Measurements from ENCODE around the gene FOXP1. TPM values are rescaled to one million over a fixed set of nuclear protein-coding genes. Genes with fewer than 3 reads are reported as not detected.

The FOXP1 gene
- total and polyA plus RNA-seq, 7 experiments from 2014 or later = 104 to 537 (median 444) TPM

- peaks cover 0 to 17% (median 7%) of the 10 kb centered on the region in 5 donors for H3K36me3 Mint-ChIP-seq
- peak overlapping the region; percentile 89 to 99 (median 97) for H3K27ac Mint-ChIP-seq
- no peaks in the 10 kb centered on the region for H3K36me3 ChIP-seq (ENCODE audit: control insufficient read depth in 2 of 3, insufficient read depth in 3 of 3, low read length in 3 of 3)
- H3K27me3 ChIP-seq (ENCODE audit: control insufficient read depth in 2 of 2, insufficient read depth in 2 of 2, low read length in 2 of 2) = no peaks in the 10 kb centered on the region
- H3K4me1 Mint-ChIP-seq = peaks cover 68 to 100% (median 97%) of the 10 kb centered on the region in 7 donors
- intact Hi-C loops (cut with micrococcal nuclease) = loop anchor here (1.0 kb wide), 3 partner anchors 10 to 81 kb away; no protein-coding TSS in a partner anchor
- H3K27ac ChIP-seq (ENCODE audit: low read depth, low read length) = peak overlapping the region; percentile 90
- peaks cover 0 to 16% (median 0%) of the 10 kb centered on the region in 5 donors for H3K27me3 Mint-ChIP-seq
- H3K4me3 ChIP-seq (ENCODE audit: low read length) = peak overlapping the region; percentile 38
- H3K4me3 Mint-ChIP-seq = peak overlapping the region; percentile 75 to 90 (median 78)
- POLR2A ChIA-PET = interaction anchor here (0.6 to 20.4 kb wide), 18 partner anchors 8 to 323 kb away, joined by 3 to 356 read pairs (median 5); partner anchors contain the start of gene FOXP1
- CTCF ChIA-PET = interaction anchor here (0.6 to 4.1 kb wide), 19 partner anchors 9 to 387 kb away, joined by 3 to 18 read pairs (median 4); no protein-coding TSS in a partner anchor
- ATAC-seq (peak; percentile 49), DNase-seq (peak in 3 of 9 donors; percentile 47 to 64 (median 54))
- no peaks in the 10 kb centered on the region for H3K9me3 ChIP-seq (ENCODE audit: control insufficient read depth in 2 of 3, low read length in 3 of 3)
- H3K9me3 Mint-ChIP-seq = no peaks in the 10 kb centered on the region
- H3K4me1 ChIP-seq (ENCODE audit: control insufficient read depth in 2 of 2, insufficient read depth in 2 of 2, low read length in 2 of 2) = peaks cover 78 to 98% of the 10 kb centered on the region in 2 donors
These were observed 128.8 kb downstream of the FOXP1 start for GRCh38 chr3:71454512-71455403.

DNA sequence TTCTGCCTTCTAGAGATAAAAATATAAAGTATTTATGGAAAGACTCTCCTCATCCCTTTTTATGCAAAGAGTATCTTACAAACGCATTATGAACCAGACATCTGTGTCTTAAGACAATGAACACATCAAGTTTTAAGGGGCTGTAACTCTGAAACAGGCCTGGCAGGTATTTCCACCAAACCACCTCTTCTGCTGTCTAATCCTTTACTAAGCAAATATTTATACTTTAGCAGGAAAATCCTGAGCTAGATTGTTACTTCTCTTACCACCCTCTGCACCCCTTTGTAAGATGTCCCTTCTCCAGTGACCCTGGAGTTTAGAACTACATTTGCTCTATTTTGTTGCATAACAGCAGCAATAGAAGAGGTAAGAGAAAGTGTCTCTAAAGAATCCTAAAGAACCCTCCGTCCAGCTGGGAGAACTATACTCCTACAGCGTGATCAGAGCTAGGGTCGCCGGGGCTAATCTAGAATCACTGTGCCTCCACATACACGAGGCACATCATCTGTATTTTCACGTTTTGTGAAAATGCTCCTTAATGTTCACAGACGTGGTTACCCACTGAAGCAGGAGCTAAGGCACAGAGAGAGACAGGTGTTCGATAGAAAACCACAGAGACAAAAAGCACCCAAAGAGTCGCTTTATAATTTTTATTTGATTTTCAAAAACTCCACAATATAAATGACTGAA, 129.6 kb downstream of the FOXP1 start:
- H3K27ac Mint-ChIP-seq = peak overlapping the region; percentile 89 to 99 (median 97)
- no peaks in the 10 kb centered on the region for H3K9me3 ChIP-seq (ENCODE audit: control insufficient read depth in 2 of 3, low read length in 3 of 3)
- ATAC-seq (peak; percentile 63), DNase-seq (peak in 5 of 9 donors; percentile 42 to 64 (median 56))
- H3K4me3 Mint-ChIP-seq = peak overlapping the region; percentile 68 to 90 (median 78)
- H3K9me3 Mint-ChIP-seq = no peaks in the 10 kb centered on the region
- H3K27ac ChIP-seq (ENCODE audit: low read depth, low read length) = peak overlapping the region; percentile 90
- no peaks in the 10 kb centered on the region for H3K27me3 ChIP-seq (ENCODE audit: control insufficient read depth in 2 of 2, insufficient read depth in 2 of 2, low read length in 2 of 2)
- H3K36me3 Mint-ChIP-seq = peaks cover 0 to 17% (median 3%) of the 10 kb centered on the region in 5 donors
- CTCF ChIA-PET = interaction anchor here (0.6 to 4.1 kb wide), 10 partner anchors 8 to 386 kb away, joined by 3 to 18 read pairs (median 4); no protein-coding TSS in a partner anchor
- no peaks in the 10 kb centered on the region for H3K36me3 ChIP-seq (ENCODE audit: control insufficient read depth in 2 of 3, insufficient read depth in 3 of 3, low read length in 3 of 3)
- H3K27me3 Mint-ChIP-seq = peaks cover 0 to 14% (median 0%) of the 10 kb centered on the region in 5 donors
- POLR2A ChIA-PET = interaction anchor here (0.6 to 20.4 kb wide), 17 partner anchors 9 to 322 kb away, joined by 3 to 356 read pairs (median 6); partner anchors contain the start of gene FOXP1
- H3K4me3 ChIP-seq (ENCODE audit: low read length) = peak overlapping the region; percentile 38
- intact Hi-C loops (cut with micrococcal nuclease) = loop anchor here (1.0 kb wide), 3 partner anchors 10 to 81 kb away; no protein-coding TSS in a partner anchor
- peaks cover 67 to 100% (median 97%) of the 10 kb centered on the region in 7 donors for H3K4me1 Mint-ChIP-seq
- H3K4me1 ChIP-seq (ENCODE audit: control insufficient read depth in 2 of 2, insufficient read depth in 2 of 2, low read length in 2 of 2) = peaks cover 85 to 100% of the 10 kb centered on the region in 2 donors

DNA sequence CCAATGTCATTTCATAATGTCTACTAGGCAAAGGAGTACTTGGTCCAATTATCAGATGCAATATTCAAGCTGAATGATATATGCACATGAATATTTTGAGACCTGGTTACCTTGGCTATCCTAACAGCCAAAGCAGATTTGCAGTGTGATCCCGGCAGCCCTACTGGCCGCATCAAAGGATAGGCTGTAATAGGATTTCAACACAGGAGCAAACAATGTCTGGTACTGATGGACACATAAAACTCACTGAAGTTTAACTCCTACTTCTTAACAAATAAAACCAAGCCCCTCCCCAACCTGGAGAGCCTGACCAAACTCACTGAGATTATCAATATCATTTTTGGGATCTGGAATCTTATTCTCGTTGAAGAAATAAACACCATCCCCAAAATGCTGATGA, 130.2 kb downstream of the FOXP1 start:
- peak overlapping the region; percentile 89 to 99 (median 97) for H3K27ac Mint-ChIP-seq
- no peaks in the 10 kb centered on the region for H3K9me3 ChIP-seq (ENCODE audit: control insufficient read depth in 2 of 3, low read length in 3 of 3)
- peak overlapping the region; percentile 24 for H3K4me3 ChIP-seq (ENCODE audit: low read length)
- H3K4me3 Mint-ChIP-seq = peak overlapping the region in 9 of 10 donors; percentile 7 to 90 (median 76)
- H3K27me3 ChIP-seq (ENCODE audit: control insufficient read depth in 2 of 2, insufficient read depth in 2 of 2, low read length in 2 of 2) = no peaks in the 10 kb centered on the region
- H3K4me1 ChIP-seq (ENCODE audit: control insufficient read depth in 2 of 2, insufficient read depth in 2 of 2, low read length in 2 of 2) = peaks cover 87 to 100% of the 10 kb centered on the region in 2 donors
- H3K4me1 Mint-ChIP-seq = peaks cover 70 to 100% (median 97%) of the 10 kb centered on the region in 7 donors
- peak overlapping the region; percentile 90 for H3K27ac ChIP-seq (ENCODE audit: low read depth, low read length)
- DNase-seq = no peak
- peaks cover 0 to 14% (median 0%) of the 10 kb centered on the region in 5 donors for H3K27me3 Mint-ChIP-seq
- ChIA-PET CTCF (interaction anchor here (0.6 to 4.1 kb wide), 4 partner anchors 11 to 40 kb away, joined by 3 to 18 read pairs (median 10); no protein-coding TSS in a partner anchor), POLR2A (interaction anchor here (1.4 to 20.4 kb wide), 11 partner anchors 9 to 152 kb away, joined by 3 to 356 read pairs (median 23); partner anchors contain the start of gene FOXP1)
- no peaks in the 10 kb centered on the region for H3K36me3 ChIP-seq (ENCODE audit: control insufficient read depth in 2 of 3, insufficient read depth in 3 of 3, low read length in 3 of 3)
- H3K9me3 Mint-ChIP-seq = no peaks in the 10 kb centered on the region
- intact Hi-C loops (cut with micrococcal nuclease) = no loop called here
- peaks cover 0 to 18% (median 3%) of the 10 kb centered on the region in 5 donors for H3K36me3 Mint-ChIP-seq
- no peak for ATAC-seq

GRCh38 chr3:71451812-71452211, 131.7 kb downstream of the FOXP1 start:
- ATAC-seq (no peak), DNase-seq (peak in 1 of 9 donors; percentile 44)
- H3K4me1 Mint-ChIP-seq = peaks cover 64 to 100% (median 97%) of the 10 kb centered on the region in 7 donors
- ChIA-PET POLR2A (interaction anchor here (0.7 to 20.4 kb wide), 8 partner anchors 8 to 440 kb away, joined by 3 to 356 read pairs (median 61); no protein-coding TSS in a partner anchor), CTCF (interaction anchor here (4.1 kb wide), 1 partner anchor 10 kb away, joined by 17 read pairs; no protein-coding TSS in a partner anchor)
- H3K4me3 Mint-ChIP-seq = peak overlapping the region; percentile 33 to 85 (median 76)
- Histone ChIP-seq H3K9me3 (ENCODE audit: control insufficient read depth in 2 of 3, low read length in 3 of 3) (no peaks in the 10 kb centered on the region), H3K36me3 (ENCODE audit: control insufficient read depth in 2 of 3, insufficient read depth in 3 of 3, low read length in 3 of 3) (no peaks in the 10 kb centered on the region), H3K27me3 (ENCODE audit: control insufficient read depth in 2 of 2, insufficient read depth in 2 of 2, low read length in 2 of 2) (no peaks in the 10 kb centered on the region), H3K27ac (ENCODE audit: low read depth, low read length) (peak overlapping the region; percentile 90), H3K4me3 (ENCODE audit: low read length) (peak overlapping the region; percentile 11), H3K4me1 (ENCODE audit: control insufficient read depth in 2 of 2, insufficient read depth in 2 of 2, low read length in 2 of 2) (peaks cover 86 to 100% of the 10 kb centered on the region in 2 donors)
- intact Hi-C loops (cut with micrococcal nuclease) = no loop called here
- H3K36me3 Mint-ChIP-seq = peaks cover 0 to 22% (median 3%) of the 10 kb centered on the region in 5 donors
- peaks cover 0 to under 1% (median 0%) of the 10 kb centered on the region in 11 donors for H3K9me3 Mint-ChIP-seq
- H3K27ac Mint-ChIP-seq = peak overlapping the region; percentile 84 to 99 (median 97)
- H3K27me3 Mint-ChIP-seq = peaks cover 0 to 4% (median 0%) of the 10 kb centered on the region in 5 donors

- Histone ChIP-seq H3K27ac (ENCODE audit: low read depth, low read length) (peak overlapping the region; percentile 90), H3K27me3 (ENCODE audit: control insufficient read depth in 2 of 2, insufficient read depth in 2 of 2, low read length in 2 of 2) (no peaks in the 10 kb centered on the region), H3K4me3 (ENCODE audit: low read length) (no peak overlapping the region), H3K9me3 (ENCODE audit: control insufficient read depth in 2 of 3, low read length in 3 of 3) (no peaks in the 10 kb centered on the region), H3K36me3 (ENCODE audit: control insufficient read depth in 2 of 3, insufficient read depth in 3 of 3, low read length in 3 of 3) (no peaks in the 10 kb centered on the region), H3K4me1 (ENCODE audit: control insufficient read depth in 2 of 2, insufficient read depth in 2 of 2, low read length in 2 of 2) (peaks cover 89 to 100% of the 10 kb centered on the region in 2 donors)
- peaks cover 0 to 23% (median 3%) of the 10 kb centered on the region in 5 donors for H3K36me3 Mint-ChIP-seq
- ATAC-seq = peak; percentile 56
- H3K4me1 Mint-ChIP-seq = peaks cover 68 to 100% (median 97%) of the 10 kb centered on the region in 7 donors
- H3K27me3 Mint-ChIP-seq = peaks cover 0 to 3% (median 0%) of the 10 kb centered on the region in 5 donors
- intact Hi-C loops (cut with micrococcal nuclease) = no loop called here
- peak overlapping the region; percentile 84 to 99 (median 97) for H3K27ac Mint-ChIP-seq
- ChIA-PET POLR2A (interaction anchor here (0.6 to 20.4 kb wide), 10 partner anchors 8 to 1304 kb away, joined by 3 to 356 read pairs (median 9); no protein-coding TSS in a partner anchor), CTCF (interaction anchor here (1.7 to 4.1 kb wide), 2 partner anchors 9 to 10 kb away, joined by 6 to 17 read pairs; no protein-coding TSS in a partner anchor)
- H3K4me3 Mint-ChIP-seq = peak overlapping the region; percentile 61 to 85 (median 76)
- DNase-seq = peak in 6 of 9 donors; percentile 39 to 69 (median 64)
- peaks cover 0 to 2% (median 0%) of the 10 kb centered on the region in 11 donors for H3K9me3 Mint-ChIP-seq
These were observed 132.5 kb downstream of the FOXP1 start for GRCh38 chr3:71451060-71451459.

Measured in naive thymus-derived CD4-positive, alpha-beta T cell (primary cell).